Spleen (tissue), 11 donors: Measurements from ENCODE around the gene ZNF680. TPM values are rescaled to one million over a fixed set of nuclear protein-coding genes. Genes with fewer than 3 reads are reported as not detected.
A peak's percentile ranks its signal among the peaks of the same experiment; 100 is the strongest.

Experiments used
- DNase-seq: peaks from one replicate; pipeline ENCODE4 v3.0.0-alpha.2; 2020
- H3K27ac ChIP-seq, 8 donors: fragments of 200-600 bp; sonication (generic) in 7 of 8; 1 replicate in 4 of 8; 2 replicates in 4 of 8; pipeline versions ENCODE4 v1.5.0 to v1.8.0; 2016 to 2021; ENCODE audit warnings: inconsistent platforms in 4 of 8, mild to moderate bottlenecking in 4 of 8, moderate library complexity in 1 of 8
- H3K27me3 ChIP-seq, 7 donors: fragments of 200-600 bp; sonication (generic) in 6 of 7; replicated peaks in 1 of 7; 1 replicate in 4 of 7; 2 replicates in 3 of 7; pipeline versions ENCODE4 v1.5.0 to v1.8.0; 2016 to 2021; ENCODE audit warnings: inconsistent platforms in 3 of 7, mild to moderate bottlenecking in 1 of 7
- H3K36me3 ChIP-seq, 6 donors: fragments of 200-600 bp; sonication (generic) in 5 of 6; 1 replicate in 4 of 6; 2 replicates in 2 of 6; pipeline versions ENCODE4 v1.5.0 to v1.8.0; 2016 to 2021; ENCODE audit warnings: inconsistent platforms in 2 of 6
- H3K4me1 ChIP-seq, 6 donors: fragments of 200-600 bp; sonication (generic) in 5 of 6; 1 replicate in 3 of 6; 2 replicates in 3 of 6; pipeline versions ENCODE4 v1.5.0 to v1.8.0; 2016 to 2021; ENCODE audit warnings: inconsistent platforms in 3 of 6
- H3K4me3 ChIP-seq, 8 donors: fragments of 200-600 bp; sonication (generic) in 7 of 8; 1 replicate in 4 of 8; 2 replicates in 4 of 8; pipeline versions ENCODE4 v1.5.0 to v1.8.0; 2016 to 2021; ENCODE audit warnings: inconsistent platforms in 4 of 8, mild to moderate bottlenecking in 4 of 8, moderate library complexity in 2 of 8
- H3K9me3 ChIP-seq, 8 donors: fragments of 200-600 bp; sonication (generic) in 7 of 8; 1 replicate in 4 of 8; 2 replicates in 4 of 8; pipeline versions ENCODE4 v1.5.0 to v1.8.0; 2016 to 2021; ENCODE audit warnings: inconsistent platforms in 4 of 8
- CTCF ChIP-seq, 11 experiments: fragments of 200-600 bp in 7 of 11; fragments of 450-650 bp in 4 of 11; sonication (generic) in 4 of 11; IDR thresholded peaks in 8 of 11; conservative IDR thresholded peaks in 3 of 11; 1 replicate in 7 of 11; 2 replicates in 4 of 11; pipeline versions ENCODE4 v1.4.0 to v1.8.0; 2016 to 2021; ENCODE audit warnings: antibody characterized with exemption in 11 of 11, inconsistent platforms in 4 of 11, mild to moderate bottlenecking in 1 of 11
- POLR2A ChIP-seq, 3 donors: fragments of 450-650 bp; IDR thresholded peaks; one replicate each; pipeline ENCODE4 v1.5.1; 2017; ENCODE audit warnings: antibody characterized with exemption in 3 of 3, mild to moderate bottlenecking in 1 of 3
- POLR2AphosphoS5 ChIP-seq, 3 donors: sonication (generic); formaldehyde crosslinking; IDR thresholded peaks; one replicate each; pipeline ENCODE4 v1.5.1; 2017; ENCODE audit warnings: antibody characterized with exemption in 3 of 3
- WGBS, 5 donors: extraction: QIAGEN DNeasy Blood & Tissue Kit in 3 of 5; methylation state at CpG; one replicate each; pipeline versions ENCODE4 v1.1.5 to v1.1.7; 2013 to 2018; 5-methylcytosine and 5-hydroxymethylcytosine counted together
- intact Hi-C: fragments of 100-400 bp; cut with DNase I; formaldehyde crosslinking; loops from one replicate; pipeline ENCODE4 v1.15.0; 2023; ENCODE audit warnings: low total_unique reads
- polyA plus RNA-seq, 3 donors: library from polyadenylated mRNA; stranded (reverse); fragments of 200-250 nt; gene quantifications; one replicate each; pipeline ENCODE4 v1.2.1, GENCODE V29; 2013
- total RNA-seq, 7 donors: library from RNA; depleted of rRNA in 3 of 7; stranded (reverse); fragments of >200 nt in 3 of 7; fragmentation: NEBNext Ultra II Directional in 4 of 7; extraction: Animal tissue kit (Norgen Biotek cat#: 25700) in 4 of 7; gene quantifications; one replicate each; pipeline versions ENCODE4 v1.1.0 to v1.2.1, GENCODE V29; 2016 to 2021
- donor health status: healthy with polysubstance abuse.
- donor health status: DM: no; HTN: no; CAD: no; lungs with moderate emphysema.
- donor health status: DM: no; HTN: no; CAD: no.
- donor health status: Bipolar disorder and iron deficiency.
- donor health status: healthy.
- donor health status: DM: no; HTN: no; CAD: no.
- donor health status: DM: yes; HTN: yes; CAD: no.

Gene ZNF680
- total and polyA plus RNA-seq, 10 donors = 5.0 to 47.8 (median 23.5) TPM

- intact Hi-C loops = no loop called here
- H3K9me3 ChIP-seq = peaks cover 18 to 100% (median 98%) of the 10 kb centered on the region in 8 donors
These were observed 53.3 kb downstream of the ZNF680 start for GRCh38 chr7:64509583-64509982.

GRCh38 chr7:64504581-64505120, 58.2 kb downstream of the ZNF680 start:
- no peak for DNase-seq
- no peak for TF ChIP-seq POLR2A (IDR thresholded peaks at IDR 0.05)
- TF ChIP-seq CTCF (IDR thresholded peaks at IDR 0.05 in 8 of 11, conservative IDR thresholded peaks at IDR 0.05 in 3 of 11) = no peak
- TF ChIP-seq POLR2AphosphoS5 (IDR thresholded peaks at IDR 0.05) = no peak
- H3K9me3 ChIP-seq = peaks cover 13 to 100% (median 99%) of the 10 kb centered on the region in 8 donors
- H3K27me3 ChIP-seq = no peaks in the 10 kb centered on the region
- H3K4me3 ChIP-seq = no peak overlapping the region
- intact Hi-C loops = no loop called here
- WGBS, 5 donors = 86 to 98% (median 93%) methylated on average over 3 of the region's 3 CpGs
- H3K4me1 ChIP-seq = no peaks in the 10 kb centered on the region
- no peak overlapping the region for H3K27ac ChIP-seq
- peaks cover 0 to 30% (median 1%) of the 10 kb centered on the region in 6 donors for H3K36me3 ChIP-seq

More at GRCh38 chr7:64509583-64509982, 53.3 kb downstream of the ZNF680 start:
- TF ChIP-seq POLR2AphosphoS5 (IDR thresholded peaks at IDR 0.05) (no peak), POLR2A (IDR thresholded peaks at IDR 0.05) (no peak), CTCF (IDR thresholded peaks at IDR 0.05 in 8 of 11, conservative IDR thresholded peaks at IDR 0.05 in 3 of 11) (no peak)
- Histone ChIP-seq H3K4me1 (no peaks in the 10 kb centered on the region), H3K27ac (no peak overlapping the region), H3K27me3 (no peaks in the 10 kb centered on the region), H3K4me3 (no peak overlapping the region), H3K36me3 (peaks cover 0 to 69% (median 9%) of the 10 kb centered on the region in 6 donors)
- no peak for DNase-seq
- WGBS, 5 donors = 91 to 100% (median 100%) methylated on average over 2 of the region's 2 CpGs

GRCh38 chr7:64498270-64498669, 64.6 kb downstream of the ZNF680 start:
- intact Hi-C loops = no loop called here
- H3K27ac ChIP-seq = no peak overlapping the region
- no peak overlapping the region for H3K4me3 ChIP-seq
- TF ChIP-seq CTCF (IDR thresholded peaks at IDR 0.05 in 8 of 11, conservative IDR thresholded peaks at IDR 0.05 in 3 of 11) (no peak), POLR2A (IDR thresholded peaks at IDR 0.05) (no peak), POLR2AphosphoS5 (IDR thresholded peaks at IDR 0.05) (no peak)
- 92 to 95% (median 95%) methylated on average over 1 of the region's 1 CpG for WGBS, 5 donors
- H3K36me3 ChIP-seq = no peaks in the 10 kb centered on the region
- H3K9me3 ChIP-seq = peaks cover 0 to 100% (median 93%) of the 10 kb centered on the region in 8 donors
- no peaks in the 10 kb centered on the region for H3K4me1 ChIP-seq
- no peak for DNase-seq
- no peaks in the 10 kb centered on the region for H3K27me3 ChIP-seq

- Histone ChIP-seq H3K36me3 (no peaks in the 10 kb centered on the region), H3K4me3 (peak overlapping the region in 3 of 8 donors; percentile 1 to 31 (median 15)), H3K27me3 (no peaks in the 10 kb centered on the region), H3K9me3 (peaks cover 0 to 100% (median 88%) of the 10 kb centered on the region in 8 donors), H3K4me1 (no peaks in the 10 kb centered on the region), H3K27ac (no peak overlapping the region)
- peak; percentile 67 for DNase-seq
- peak in 2 of 3 donors; percentile 55 to 57 for TF ChIP-seq POLR2AphosphoS5 (IDR thresholded peaks at IDR 0.05)
- no peak for TF ChIP-seq POLR2A (IDR thresholded peaks at IDR 0.05)
- no peak for TF ChIP-seq CTCF (IDR thresholded peaks at IDR 0.05 in 8 of 11, conservative IDR thresholded peaks at IDR 0.05 in 3 of 11)
- WGBS, 5 donors = 6 to 16% (median 8%) methylated on average over 25 to 26 of the region's 26 CpGs
- intact Hi-C loops = no loop called here
These were observed 67.9 kb downstream of the ZNF680 start for GRCh38 chr7:64494912-64495461.
